CD4-positive, alpha-beta T cell treated with Interferon gamma for 1 hour (primary cell): ENCODE results near the gene ACSF3.
"Not testable (repeated sequence)": the region's sequence is repeated elsewhere in the genome, so short reads cannot be mapped to it uniquely, and the experiment has no call there.

Experiments
- DNase-seq: peaks from one replicate; pipeline ENCODE4 v3.0.0-alpha.2; 2020

Gene ACSF3

DNA sequence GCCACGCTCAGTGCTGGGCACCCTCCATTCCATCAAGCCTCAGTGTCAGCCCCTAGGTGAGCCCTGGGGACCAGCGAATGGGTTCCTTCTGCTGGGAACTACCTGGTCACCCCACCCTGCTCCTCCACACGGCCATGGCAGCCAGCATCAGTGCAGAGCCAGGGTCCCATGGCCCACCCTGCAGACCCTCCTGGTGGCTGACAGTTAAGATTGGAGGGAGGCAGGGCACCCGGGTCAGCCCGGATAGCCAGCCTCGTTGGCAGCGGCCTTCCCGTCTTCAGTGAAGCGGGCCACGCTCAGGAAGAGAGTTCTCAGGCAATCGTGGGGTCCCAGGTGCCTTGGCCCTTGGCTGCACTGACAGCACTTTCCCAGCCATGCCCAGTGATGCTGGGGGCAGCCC lies 37.1 kb upstream of the ACSF3 start:
- DNase-seq, result no peak

DNA sequence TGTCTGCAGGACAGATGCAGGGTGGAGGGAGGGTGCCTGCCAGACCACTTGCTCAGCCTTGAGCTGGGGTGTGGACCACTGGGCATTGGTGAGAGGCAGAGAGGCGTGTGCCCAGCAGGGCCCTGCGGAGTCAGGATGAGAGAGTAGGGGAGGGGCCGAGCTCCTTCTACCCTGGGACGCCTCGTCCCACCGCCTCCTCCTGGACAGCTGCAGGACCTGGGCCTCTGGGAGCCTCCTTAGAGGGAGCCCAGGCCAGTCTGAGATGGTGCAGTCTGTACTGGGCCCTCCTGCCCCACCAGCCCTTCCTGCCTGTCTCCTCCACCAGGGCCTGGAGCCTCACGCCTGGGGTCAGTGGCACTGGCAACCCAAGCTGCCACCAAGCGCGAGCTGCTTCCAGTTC lies 35.9 kb upstream of the ACSF3 start:
- DNase-seq, result no peak

DNA sequence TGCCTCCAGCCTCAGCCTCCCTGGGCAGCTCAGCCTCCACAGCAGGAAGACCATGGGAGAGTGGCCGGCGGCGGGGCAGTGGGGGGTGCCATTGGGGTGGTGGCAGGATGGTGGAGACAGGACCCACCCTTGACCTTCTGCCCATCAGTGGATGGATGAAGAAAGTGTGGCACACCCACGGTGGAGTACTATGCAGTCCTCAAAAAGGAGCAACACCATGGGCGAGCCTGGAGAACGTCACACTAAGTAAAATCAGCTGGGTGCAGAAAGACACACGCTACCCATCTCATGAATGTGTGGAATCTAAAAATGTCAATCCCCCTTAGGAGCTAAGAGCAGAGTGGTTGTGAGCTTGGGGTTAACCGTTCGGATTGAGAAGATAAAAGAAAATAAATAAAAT lies 34.8 kb upstream of the ACSF3 start:
- no peak for DNase-seq

DNA sequence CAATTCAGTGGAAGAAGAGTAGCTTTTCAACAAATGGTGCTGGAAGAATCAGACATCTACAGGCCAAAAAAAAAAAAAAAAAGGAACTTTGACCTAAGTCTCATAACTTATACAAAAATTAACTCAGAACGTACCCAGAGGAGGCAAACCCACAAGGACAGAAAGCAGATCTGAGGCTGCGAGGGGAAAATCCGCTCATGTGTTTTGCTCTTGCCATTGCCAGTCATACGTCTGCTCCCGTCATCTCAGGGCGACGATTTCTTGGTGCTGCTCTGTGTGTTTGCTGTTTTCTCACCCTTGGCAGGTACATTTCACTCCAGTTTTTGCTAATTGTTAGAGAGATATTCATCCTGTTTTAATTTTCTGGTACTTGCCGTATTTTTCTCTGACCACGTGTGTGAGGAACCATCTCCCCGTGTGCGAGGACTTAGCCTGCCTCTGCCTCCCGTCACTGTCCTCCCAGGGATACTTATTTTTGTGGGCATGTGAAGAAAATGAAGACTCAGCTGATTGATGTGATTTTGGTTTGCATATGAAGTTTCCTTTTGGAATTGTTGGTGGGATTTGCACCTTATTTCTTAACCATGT lies 33.4 kb upstream of the ACSF3 start:
- DNase-seq, result peak; percentile 52

DNA sequence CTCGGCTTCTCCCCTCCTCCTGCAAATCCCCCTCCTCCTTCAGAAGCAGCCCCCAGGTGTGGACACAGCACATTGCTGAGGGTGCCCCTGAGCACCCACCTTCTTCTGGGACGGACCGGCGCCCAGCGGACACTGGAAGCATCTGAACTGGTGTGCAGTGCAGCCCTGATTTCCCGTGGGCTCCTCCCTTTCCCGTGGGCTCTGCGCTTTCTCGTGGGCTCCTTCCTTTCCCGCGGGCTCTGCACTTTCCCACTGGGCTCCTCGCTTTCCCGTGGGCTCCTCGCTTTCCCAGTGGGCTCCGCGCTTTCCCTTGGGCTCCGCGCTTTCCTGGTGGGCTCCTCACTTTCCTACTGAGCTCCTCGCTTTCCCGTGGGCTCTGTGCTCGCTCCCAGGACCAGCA lies 32.6 kb upstream of the ACSF3 start:
- DNase-seq, result no peak

DNA sequence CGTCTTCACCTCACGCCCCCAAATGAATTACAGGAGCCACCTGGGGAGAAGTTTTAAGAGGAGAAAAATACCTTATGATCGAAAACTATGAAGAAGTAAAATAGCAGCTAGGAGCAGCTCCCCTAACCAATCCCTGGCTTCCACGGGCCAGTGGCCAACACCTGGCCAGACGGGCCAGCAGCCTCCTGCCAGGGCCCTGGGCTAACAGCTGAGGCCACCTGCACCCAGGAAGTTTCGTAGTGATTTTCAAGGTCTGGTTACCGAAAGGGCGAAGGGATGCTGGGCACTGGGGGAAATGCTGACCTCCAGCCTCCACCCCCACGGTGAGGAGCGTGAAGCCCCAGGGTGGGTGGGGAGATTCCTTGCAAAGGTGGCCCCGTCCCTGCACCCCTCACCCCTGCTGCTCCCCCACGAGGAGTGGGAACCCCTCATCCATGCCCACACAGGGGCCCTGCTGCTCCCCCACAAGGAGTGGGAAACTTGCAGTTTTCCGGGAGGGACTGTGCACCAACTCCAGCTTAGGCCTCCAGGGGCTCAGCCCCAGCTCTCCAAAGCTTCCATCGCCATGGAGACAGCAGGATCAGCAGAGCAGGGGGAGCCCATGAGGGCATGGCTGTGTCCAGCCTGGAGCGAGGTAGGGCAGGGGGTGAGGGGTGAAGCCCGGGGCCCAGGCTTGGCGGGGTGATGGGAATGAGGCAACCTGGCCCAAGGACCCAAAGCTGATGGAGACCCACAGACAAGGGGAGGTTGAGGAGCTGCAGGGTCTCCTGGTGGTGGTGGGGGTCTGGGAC lies 31.9 kb upstream of the ACSF3 start:
- DNase-seq, result no peak

DNA sequence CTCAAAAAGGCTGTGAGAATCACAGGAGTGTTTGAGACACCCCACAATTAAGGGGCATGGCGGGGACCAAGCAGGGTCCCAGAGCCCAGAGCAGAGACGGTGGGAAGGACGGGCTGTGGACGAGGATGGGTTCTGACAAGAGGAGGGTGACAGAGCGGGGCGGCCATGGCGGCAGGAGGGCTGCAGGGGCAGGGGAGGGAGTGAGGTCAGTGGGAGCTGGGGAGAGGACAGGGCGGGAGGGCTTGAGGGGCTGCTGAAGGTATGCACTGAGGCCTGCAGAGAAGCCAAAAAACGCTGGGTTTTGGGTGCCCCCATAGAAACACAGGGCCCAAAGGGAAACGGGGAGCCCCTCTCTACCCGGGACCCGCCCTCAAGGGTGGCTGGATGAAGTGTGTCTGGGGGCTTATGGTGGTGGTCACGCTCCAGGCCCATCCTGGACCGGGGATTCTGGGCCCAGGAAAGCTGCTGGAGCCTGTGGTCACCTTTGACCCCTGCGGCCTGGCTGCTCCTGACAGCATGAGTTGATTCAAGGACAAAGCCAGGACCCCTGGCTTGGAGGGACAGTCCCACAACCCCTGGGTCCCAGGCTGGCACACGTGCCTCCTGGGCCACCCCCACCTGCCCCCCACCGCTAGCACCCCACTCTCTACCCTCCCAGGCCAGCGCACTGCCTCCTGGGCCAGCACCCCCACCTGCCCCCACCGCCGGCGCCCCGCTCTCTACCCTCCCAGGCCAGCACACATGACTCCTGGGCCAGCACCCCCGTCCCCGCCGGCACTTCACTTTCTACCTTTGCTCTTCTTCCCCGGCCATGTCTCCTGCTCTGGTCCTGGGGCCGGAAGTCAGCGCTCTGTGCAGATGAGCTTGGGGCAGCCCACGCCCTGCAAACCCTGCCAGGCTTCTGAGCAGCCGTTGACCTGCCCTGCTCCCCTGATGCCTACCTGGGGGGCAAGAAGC lies 31.0 kb upstream of the ACSF3 start:
- no peak for DNase-seq

DNA sequence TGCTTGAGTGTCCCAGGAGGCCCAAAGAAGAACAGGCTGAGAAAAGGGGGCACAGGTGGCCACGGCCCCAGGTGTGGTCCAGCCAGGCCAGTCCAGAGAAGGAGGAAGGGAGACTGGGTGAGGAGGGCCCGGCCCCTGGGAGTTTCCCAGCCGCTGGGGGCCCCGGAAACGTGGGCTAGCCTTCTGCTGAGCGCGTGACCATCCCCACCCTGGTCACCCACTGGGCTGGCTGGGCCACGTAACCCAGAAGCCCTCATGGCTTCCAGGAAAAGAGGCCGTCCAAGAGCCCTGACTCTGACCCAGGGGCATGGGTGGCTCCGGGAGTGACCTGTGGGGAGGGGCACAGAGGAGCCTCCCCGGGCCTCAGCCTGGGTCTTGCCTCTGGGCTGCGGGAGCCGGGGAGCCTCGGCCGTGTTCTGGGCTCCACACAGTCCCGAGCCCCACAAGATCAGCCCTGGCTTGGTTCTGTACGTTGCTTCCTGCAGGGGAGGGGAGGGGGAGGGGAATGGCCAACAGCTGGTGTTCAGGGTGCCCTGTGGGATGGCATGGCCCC lies 29.8 kb upstream of the ACSF3 start:
- DNase-seq, result no peak

DNA sequence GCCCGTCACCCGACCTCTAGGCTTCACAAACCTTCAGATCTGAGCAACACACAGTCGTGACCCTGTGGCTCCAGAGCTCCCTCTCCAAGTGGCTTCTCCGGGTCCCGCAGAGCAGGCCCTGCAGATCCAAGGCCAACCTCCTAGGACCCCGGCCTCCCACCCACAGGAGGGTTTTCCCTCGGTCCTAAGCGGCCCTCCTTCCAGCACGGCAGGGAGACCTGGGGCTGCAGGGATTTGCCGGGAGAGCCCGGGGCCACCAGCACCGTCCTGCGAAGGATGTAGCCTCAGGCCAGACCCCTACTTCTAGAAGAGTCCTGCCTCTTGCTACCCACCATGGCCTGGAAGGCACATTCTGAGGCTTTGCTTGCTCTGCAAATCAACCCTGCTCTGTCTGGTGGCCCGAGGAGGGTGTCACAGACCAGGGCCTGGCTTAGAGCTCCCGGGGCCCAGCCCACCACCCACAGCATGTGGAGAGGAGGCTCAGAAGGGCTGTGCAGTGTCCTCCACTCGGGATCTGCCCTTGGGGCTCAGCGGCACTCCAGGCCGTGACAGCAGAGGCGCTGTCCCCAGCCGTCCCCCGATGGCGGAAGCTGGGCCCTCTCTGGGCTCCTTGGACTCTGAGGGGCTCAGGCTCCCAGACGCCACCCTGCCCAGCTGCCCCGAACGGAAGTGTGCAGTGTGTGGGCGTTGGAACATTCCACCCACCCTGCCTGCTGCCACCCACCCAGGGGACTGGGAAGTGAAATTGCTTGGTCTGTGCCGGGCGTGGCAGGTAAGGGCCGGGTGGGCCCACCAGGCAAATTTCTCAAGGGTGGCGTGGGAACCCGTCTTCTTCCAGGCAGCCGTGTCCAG lies 28.8 kb upstream of the ACSF3 start:
- no peak for DNase-seq

DNA sequence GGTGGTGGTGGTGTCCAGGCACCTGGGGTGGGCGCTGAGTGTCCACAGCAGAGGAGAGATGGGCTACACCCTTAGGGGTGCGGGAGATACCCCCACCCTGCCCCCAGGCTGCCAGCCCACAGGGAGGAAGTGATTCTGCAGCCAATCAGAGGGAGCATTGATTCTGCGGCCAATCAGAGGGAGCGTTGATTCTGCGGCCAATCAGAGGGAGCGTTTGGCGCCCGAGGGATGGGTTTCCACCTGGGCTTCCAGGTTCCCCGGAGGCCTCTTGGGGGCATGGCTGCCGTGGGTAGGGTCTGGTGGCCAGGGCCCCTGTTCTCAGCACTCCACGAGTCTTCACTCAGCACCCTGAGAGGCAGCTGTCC lies 28.2 kb upstream of the ACSF3 start:
- no peak for DNase-seq

DNA sequence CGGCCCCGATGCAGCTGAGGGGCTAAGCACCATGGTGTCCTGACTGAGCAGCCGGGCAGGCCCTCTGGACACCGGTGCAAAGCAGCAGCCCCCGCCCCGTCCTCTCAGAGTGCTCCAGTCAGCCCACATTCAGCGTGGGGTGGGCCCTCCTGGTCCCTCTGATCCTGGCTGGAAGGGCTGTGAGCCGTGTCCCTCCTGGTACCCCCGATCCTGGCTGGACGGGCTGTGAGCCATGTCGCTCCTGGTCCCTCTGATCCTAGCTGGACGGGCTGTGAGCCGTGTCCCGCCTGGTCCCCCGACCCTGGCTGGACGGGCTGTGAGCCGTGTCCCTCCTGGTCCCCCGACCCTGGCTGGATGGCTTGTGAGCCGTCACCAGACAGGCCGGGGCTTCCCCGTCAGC lies 26.9 kb upstream of the ACSF3 start:
- DNase-seq, result no peak

DNA sequence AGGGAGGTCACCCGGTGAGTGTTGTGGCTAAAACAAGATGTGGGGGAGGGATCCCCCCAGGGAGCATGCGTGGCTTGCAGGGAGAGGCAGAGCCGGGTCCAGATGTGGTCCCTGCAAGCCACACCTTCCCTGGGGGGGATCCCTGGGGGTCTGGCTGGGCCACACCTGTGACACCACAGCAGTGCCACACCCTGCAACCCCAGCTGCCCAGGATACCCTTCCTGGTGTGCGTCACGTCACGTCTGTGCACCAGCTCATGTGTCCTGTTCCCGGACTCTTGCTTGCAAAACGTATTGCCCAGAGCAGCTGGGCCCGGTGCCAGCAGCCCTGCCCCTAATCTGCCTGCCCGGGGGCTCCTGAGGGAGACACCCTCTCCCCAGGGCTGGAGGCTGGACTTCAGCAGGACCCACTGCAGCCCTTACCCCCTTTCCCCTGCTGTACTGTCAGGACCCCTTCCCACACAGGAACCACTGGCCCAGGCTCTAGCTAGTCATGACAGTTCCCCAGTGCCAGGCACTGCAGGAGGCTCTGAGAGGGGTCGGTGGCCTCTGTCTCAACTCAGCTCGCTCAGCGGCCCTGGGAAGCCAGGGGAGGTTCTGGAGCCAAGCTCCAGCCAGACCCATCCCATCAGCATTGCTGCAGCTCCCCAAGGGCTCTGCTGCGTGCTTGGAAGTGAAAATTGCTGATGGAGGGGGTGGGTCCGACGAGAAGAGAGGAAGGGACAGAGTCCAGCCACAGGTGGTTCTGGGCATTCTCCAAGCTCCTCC lies 25.8 kb upstream of the ACSF3 start:
- DNase-seq, result no peak

DNA sequence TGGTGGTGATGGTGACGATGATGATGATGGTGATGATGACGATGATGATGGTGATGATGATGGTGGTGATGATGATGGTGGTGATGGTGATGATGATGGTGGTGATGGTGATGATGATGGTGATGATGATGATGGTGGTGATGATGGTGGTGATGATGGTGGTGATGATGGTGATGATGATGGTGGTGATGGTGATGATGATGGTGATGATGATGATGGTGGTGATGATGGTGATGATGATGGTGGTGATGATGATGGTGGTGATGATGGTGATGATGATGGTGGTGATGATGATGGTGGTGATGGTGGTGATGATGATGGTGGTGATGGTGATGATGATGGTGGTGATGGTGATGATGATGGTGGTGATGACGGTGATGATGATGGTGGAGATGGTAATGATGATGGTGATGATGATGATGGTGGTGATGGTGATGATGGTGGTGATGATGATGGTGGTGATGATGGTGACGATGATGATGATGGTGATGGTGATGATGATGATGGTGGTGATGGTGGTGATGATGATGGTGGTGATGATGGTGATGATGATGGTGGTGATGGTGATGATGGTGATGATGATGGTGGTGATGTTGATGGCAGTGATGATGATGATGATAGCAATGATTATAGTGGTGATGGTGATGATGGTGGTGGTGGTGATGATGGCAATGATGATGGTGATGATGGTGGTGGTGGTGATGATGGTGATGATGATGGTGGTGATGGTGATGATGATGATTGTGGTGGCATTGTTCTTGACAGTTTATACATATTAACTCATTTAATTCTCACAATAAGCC lies 24.6 kb upstream of the ACSF3 start:
- DNase-seq, result not testable (repeated sequence)

DNA sequence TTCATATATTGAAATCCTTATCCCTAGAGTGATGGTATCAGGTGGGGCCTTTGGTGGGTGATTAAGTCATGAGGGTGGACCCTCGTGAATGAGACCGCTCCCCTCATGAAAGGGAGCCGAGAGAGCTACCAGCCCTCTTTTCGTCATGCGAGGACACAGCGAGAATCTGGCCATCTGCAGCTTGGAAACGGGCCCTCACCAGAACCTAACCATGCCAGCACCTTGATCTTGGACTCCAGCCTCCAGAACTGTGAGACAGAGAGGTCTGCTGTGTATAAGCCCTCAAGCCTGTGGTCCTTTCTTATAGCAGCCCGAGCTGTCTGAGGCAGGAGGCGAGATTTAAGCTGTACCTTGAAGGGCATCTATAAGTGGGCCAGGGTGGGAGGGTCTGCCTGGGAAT lies 23.7 kb upstream of the ACSF3 start:
- no peak for DNase-seq

DNA sequence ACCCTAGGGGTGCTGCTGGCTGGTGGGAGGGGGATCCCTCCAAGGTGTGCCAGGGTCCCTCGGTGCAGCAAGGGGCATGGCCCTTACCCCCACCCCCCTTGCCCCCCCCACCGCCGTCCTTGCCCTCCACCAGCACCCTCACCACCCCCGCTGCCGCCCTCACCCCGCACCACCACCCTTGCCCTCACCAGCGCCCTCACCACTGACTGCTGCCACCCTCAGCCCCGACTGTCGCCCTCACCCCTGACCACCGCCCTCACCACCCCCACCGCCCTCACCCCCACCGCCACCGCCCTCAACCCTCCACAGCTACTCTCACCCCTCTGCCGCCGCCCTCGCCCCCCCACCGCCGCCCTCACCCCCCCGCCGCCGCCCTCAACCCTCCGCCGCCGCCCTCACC lies 23.1 kb upstream of the ACSF3 start:
- DNase-seq, result no peak

DNA sequence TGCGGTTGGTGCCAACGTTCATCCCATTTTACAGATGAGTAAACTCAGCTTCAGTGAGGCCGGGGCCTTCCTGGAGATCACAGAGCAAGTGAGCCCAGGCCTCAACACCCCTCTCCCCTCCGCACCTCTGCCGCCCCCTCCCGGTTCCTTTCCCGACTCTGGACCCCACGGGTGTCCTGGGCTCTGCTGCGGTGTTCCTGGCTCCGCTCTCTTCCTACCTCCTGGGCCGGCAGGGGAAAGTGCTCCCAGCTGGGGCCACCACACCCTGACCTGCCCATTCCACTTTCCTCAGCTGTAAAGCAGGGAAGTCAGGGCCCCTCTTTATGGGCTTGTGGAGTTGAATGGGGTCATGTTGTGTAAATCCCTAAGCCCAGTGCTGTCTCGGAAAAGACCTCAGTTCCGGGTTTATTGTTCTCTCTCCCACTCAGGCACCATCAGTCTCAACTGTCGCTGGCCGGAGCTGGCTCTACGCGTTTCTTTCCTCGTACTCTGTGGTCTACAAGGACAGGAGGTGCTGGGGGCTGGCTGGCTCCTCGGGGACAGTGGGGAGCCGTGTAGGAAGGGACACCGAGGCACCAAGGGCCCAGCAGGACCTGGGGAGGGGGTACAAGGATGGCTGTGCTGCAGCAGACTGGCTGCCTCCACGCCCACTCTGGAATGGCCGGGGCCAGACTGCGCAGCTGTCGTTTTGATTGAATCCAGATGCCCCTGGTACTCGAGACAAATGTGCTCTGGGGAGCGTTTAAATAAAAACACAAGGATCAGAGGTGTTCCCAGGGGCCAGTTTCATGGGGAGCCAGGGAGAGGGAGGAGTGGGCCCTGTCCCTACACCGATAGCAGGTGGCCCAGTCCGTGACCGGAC lies 21.7 kb upstream of the ACSF3 start:
- DNase-seq, result no peak

DNA sequence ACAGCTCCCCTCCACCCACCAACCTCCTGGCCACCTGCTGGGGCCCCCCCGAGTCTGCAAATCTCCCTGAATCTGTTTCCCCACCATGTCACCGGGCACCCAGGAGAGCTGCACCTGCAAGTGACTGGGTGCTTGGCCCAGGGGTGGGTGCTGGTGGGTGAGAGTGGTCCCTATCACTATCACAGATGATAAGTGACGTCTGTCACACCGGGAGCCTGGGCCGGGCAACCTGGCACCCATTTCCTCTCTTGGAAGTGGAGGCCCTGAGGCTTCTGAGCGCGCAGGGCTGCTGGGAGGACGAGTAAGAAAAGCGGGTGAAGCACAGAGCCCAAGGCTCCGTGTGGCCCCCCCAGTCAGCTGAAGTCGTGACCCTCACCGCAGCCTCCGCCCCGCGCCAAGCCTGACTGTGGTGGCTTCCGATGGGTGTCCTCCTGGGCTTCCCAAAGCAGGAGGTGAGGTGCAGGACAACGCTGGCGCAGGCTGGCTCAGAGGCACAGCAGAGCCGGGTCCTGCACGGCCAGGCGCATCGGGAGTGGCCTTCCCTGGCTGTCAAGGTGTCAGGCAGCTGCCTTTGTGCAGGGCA lies 21.0 kb upstream of the ACSF3 start:
- no peak for DNase-seq

DNA sequence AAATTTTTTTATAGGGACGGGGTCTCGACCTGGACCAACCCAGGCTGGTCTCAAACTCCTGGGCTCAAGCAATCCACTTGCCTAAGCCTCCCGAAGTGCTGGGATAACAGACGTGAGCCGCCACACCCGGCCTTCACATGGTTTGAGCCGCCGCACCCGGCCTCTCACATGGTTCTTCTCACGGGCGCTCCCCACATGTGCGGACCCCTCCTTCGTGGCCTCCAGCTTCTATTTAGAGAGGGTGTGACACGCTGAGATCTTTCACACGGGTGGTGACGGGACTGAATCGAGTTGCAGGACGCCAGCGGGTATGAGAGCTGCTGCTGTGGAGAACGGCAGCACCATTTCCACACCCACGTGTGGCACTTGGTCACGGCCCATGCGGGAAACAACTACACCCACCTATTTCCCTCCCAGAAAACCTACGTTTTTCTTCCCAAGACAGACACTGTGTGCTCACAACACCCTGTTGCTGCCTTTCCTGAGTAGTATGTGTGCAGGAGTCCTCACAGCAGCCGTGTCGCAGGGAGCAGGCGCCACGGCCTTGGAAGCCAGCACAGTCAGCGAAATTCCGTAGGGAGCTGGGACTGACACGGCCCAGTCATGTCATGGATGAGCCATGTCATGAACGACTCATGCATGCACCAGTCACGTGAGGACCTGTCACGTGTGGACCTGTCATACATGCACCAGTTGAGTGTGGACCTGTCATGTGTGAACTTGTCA lies 20.1 kb upstream of the ACSF3 start:
- DNase-seq, result no peak
